Vagina (tissue), 2 donors: ENCODE results near the gene EBF3. TPM values are rescaled to one million over a fixed set of nuclear protein-coding genes. Genes with fewer than 3 reads are reported as not detected.
A peak's percentile ranks its signal among the peaks of the same experiment; 100 is the strongest.

Experiments
- DNase-seq, 2 donors: peaks; one replicate each; pipeline ENCODE4 v3.0.0-alpha.2; 2017; ENCODE audit errors: extremely low spot score in 2 of 2
- H3K27ac ChIP-seq: fragments of 200-600 bp; sonication (generic); one replicate; pipeline ENCODE4 v1.5.1; 2019
- H3K27me3 ChIP-seq: fragments of 200-600 bp; sonication (generic); one replicate; pipeline ENCODE4 v1.5.1; 2019
- H3K36me3 ChIP-seq, 2 donors: fragments of 200-600 bp; sonication (generic); one replicate each; pipeline ENCODE4 v1.5.1; 2017 to 2019
- H3K4me1 ChIP-seq: fragments of 200-600 bp; sonication (generic); one replicate; pipeline ENCODE4 v1.5.1; 2019
- H3K4me3 ChIP-seq, 2 donors: fragments of 200-600 bp; sonication (generic); 1 replicate in 1 of 2; 2 replicates in 1 of 2; pipeline ENCODE4 v1.5.1; 2016 to 2019
- H3K9me3 ChIP-seq: fragments of 200-600 bp; sonication (generic); one replicate; pipeline ENCODE4 v1.5.1; 2019
- CTCF ChIP-seq, 3 experiments: fragments of 450-650 bp in 2 of 3; fragments of 200-600 bp in 1 of 3; sonication (generic) in 1 of 3; IDR thresholded peaks; one replicate each; pipeline ENCODE4 v1.5.1; 2017 to 2019; ENCODE audit warnings: antibody characterized with exemption in 3 of 3, mild to moderate bottlenecking in 2 of 3, moderate library complexity in 2 of 3
- POLR2A ChIP-seq, 2 donors: fragments of 450-650 bp; IDR thresholded peaks; one replicate each; pipeline ENCODE4 v1.6.1; 2017; ENCODE audit warnings: antibody characterized with exemption in 2 of 2, mild to moderate bottlenecking in 2 of 2, moderate library complexity in 2 of 2
- POLR2AphosphoS5 ChIP-seq, 2 donors: sonication (generic); formaldehyde crosslinking; IDR thresholded peaks; one replicate each; pipeline ENCODE4 v1.9.0; 2017; ENCODE audit warnings: antibody characterized with exemption in 2 of 2, mild to moderate bottlenecking in 2 of 2, low read depth in 1 of 2; ENCODE audit not compliant: insufficient read depth in 1 of 2
- intact Hi-C: fragments of 100-400 bp; cut with DNase I; formaldehyde crosslinking; loops from one replicate; pipeline ENCODE4 v1.15.1; 2023
- total RNA-seq: library from RNA; depleted of rRNA; stranded (reverse); fragments of >200 nt; gene quantifications from one replicate; pipeline ENCODE4 v1.2.3, GENCODE V29; 2016

The EBF3 gene
- total RNA-seq, 1 donor from 2014 or later: 10.6 TPM

GRCh38 chr10:129888784-129889616 is 75.1 kb downstream of the EBF3 start:
- Histone ChIP-seq H3K4me1 (no peaks in the 10 kb centered on the region), H3K4me3 (no peak overlapping the region), H3K27me3 (no peaks in the 10 kb centered on the region), H3K9me3 (no peaks in the 10 kb centered on the region), H3K36me3 (no peaks in the 10 kb centered on the region), H3K27ac (no peak overlapping the region)
- TF ChIP-seq POLR2A (IDR thresholded peaks at IDR 0.05) (peak in 1 of 2 donors; percentile 4), CTCF (IDR thresholded peaks at IDR 0.05) (peak in 1 of 3 experiments; percentile 18), POLR2AphosphoS5 (IDR thresholded peaks at IDR 0.05; ENCODE audit: insufficient read depth in 1 of 2, low read depth in 1 of 2) (no peak)
- intact Hi-C loops: no loop called here
- DNase-seq: no peak

GRCh38 chr10:129887986-129888783 is 75.9 kb downstream of the EBF3 start:
- no peak for DNase-seq
- no peaks in the 10 kb centered on the region for H3K36me3 ChIP-seq
- no peak for TF ChIP-seq POLR2A (IDR thresholded peaks at IDR 0.05)
- TF ChIP-seq POLR2AphosphoS5 (IDR thresholded peaks at IDR 0.05; ENCODE audit: insufficient read depth in 1 of 2, low read depth in 1 of 2): no peak
- no peak for TF ChIP-seq CTCF (IDR thresholded peaks at IDR 0.05)
- intact Hi-C loops: no loop called here
- no peaks in the 10 kb centered on the region for H3K4me1 ChIP-seq
- H3K27me3 ChIP-seq: no peaks in the 10 kb centered on the region
- H3K4me3 ChIP-seq: no peak overlapping the region
- H3K9me3 ChIP-seq: no peaks in the 10 kb centered on the region
- no peak overlapping the region for H3K27ac ChIP-seq

GRCh38 chr10:129887381-129887905 is 76.6 kb downstream of the EBF3 start:
- H3K27me3 ChIP-seq: no peaks in the 10 kb centered on the region
- no peak for TF ChIP-seq POLR2AphosphoS5 (IDR thresholded peaks at IDR 0.05; ENCODE audit: insufficient read depth in 1 of 2, low read depth in 1 of 2)
- no peak for TF ChIP-seq CTCF (IDR thresholded peaks at IDR 0.05)
- no peak for TF ChIP-seq POLR2A (IDR thresholded peaks at IDR 0.05)
- intact Hi-C loops: no loop called here

GRCh38 chr10:129886263-129886662 is 77.8 kb downstream of the EBF3 start:
- H3K27me3 ChIP-seq: no peaks in the 10 kb centered on the region
- TF ChIP-seq POLR2AphosphoS5 (IDR thresholded peaks at IDR 0.05; ENCODE audit: insufficient read depth in 1 of 2, low read depth in 1 of 2): no peak
- no peak for TF ChIP-seq POLR2A (IDR thresholded peaks at IDR 0.05)
- no peak for TF ChIP-seq CTCF (IDR thresholded peaks at IDR 0.05)
- no peaks in the 10 kb centered on the region for H3K36me3 ChIP-seq
- intact Hi-C loops: no loop called here
- H3K27ac ChIP-seq: no peak overlapping the region
- H3K9me3 ChIP-seq: no peaks in the 10 kb centered on the region
- H3K4me1 ChIP-seq: no peaks in the 10 kb centered on the region
- DNase-seq: no peak
- no peak overlapping the region for H3K4me3 ChIP-seq

More at GRCh38 chr10:129887381-129887905, 76.6 kb downstream of the EBF3 start:
- H3K4me1 ChIP-seq: no peaks in the 10 kb centered on the region
- no peaks in the 10 kb centered on the region for H3K9me3 ChIP-seq
- DNase-seq: no peak
- H3K27ac ChIP-seq: no peak overlapping the region
- no peak overlapping the region for H3K4me3 ChIP-seq
- H3K36me3 ChIP-seq: no peaks in the 10 kb centered on the region
